GM21825 (cell line): ENCODE data around the gene DOK7.
"Not testable (repeated sequence)": the region's sequence is repeated elsewhere in the genome, so short reads cannot be mapped to it uniquely, and the experiment has no call there.

Experiments
- ATAC-seq: cut with Tn5 transposase; IDR thresholded peaks from one replicate; pipeline ENCODE4 v1.9.1; 2021; ENCODE audit warnings: mild to moderate bottlenecking, moderate library complexity; ENCODE audit not compliant: unreplicated experiment

Gene DOK7

DNA sequence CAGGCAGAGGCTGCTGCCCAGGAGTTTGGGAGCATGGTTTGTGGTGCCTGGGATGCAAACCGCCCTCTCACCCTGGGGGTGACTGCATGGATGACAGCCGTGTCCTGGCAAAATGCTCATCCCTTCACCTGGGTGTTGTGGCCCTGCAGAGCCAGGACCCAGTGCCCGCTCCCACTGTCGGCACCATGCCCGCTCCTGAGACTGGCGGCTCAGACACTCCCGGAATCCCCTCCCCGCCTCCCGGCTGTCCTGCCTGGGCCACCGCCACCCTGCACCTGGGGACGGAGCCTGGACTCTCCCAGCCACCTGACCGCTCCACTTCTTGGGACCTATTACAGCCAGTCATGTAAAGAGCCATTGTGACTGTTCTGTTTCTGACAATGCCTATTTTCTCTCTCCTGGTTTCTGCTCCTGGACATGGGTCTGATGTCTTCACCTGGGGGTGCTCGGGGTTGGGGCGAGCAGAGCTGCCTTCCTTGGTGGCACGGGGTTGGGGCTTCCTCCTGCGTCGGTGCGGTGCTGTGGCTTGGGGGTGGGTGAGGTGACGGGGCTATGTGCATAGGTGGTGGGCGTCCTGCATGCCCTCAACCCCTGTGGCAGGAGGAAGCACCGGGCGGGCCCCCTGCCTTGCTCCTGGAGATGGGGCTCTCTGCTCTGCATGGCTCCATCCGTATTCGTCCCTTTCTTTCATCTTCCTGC lies 38.2 kb downstream of the DOK7 start:
- no peak for ATAC-seq

GRCh38 chr4:3501825-3502425 lies 38.8 kb downstream of the DOK7 start:
- ATAC-seq: no peak

DNA sequence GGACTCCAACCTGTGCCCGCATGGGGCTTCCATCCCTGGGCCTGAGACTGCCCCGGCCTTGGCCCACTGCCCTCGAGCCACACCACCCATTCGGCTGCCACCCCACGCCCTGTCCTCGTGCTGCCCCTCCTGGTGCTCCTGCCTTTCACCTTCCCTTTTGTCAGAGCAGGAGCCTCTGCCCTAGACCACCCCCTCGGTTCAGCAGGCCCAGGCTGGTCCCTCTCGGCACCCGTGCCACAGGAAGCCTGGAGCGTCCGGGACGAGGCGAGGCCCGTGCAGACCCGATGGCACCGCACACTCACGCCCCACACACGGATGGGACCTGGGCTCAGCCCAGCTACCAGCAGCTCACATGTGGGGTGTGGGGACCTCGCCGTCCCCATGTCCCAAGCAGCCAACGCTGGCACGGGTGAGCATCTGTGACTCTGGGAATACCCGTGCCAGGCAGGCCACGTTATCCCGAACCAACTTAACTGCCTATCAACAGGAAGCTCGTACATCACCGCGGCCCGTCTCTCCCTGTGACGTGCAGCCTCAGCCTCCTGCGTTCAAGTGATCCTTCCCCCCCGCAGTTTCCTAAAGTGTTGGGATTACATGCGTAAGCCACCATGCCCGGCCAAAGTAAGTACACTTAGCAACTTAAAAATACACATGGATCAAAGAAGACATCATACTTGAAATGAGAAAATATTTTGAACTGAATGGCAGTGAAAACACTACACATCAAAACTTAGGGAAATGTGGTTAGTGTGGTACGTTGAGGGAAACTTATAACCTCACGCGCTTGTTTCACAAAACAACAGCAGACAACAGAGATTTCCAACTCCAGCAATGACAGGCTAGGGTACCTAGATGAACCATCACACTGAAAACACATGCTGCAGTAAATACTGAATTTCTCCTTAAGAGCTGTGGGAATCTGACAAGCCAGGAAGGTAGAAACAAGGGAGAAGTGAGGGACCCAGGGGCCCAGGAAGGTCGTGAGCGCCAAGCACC lies 40.1 kb downstream of the DOK7 start:
- ATAC-seq: no peak

DNA sequence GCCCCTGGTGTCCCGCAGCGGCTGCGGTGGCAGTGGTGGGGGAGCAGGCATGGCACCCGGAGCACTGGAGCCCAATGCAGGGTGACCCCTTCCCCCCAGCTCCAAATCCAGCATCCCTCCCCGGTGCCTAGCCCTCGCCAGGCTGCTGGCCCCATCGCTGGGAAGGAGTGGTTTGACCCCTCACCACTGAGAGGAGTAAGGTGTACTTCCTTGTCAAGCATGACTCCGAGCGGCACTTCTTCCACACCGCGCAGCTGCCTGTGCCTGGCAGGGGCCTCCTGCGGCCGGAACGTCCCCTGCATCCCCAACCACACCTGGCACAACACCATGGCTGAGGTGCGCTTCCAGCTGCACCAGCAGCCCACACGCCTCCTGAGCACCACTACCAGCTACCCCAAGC lies 42.1 kb downstream of the DOK7 start:
- no peak for ATAC-seq

DNA sequence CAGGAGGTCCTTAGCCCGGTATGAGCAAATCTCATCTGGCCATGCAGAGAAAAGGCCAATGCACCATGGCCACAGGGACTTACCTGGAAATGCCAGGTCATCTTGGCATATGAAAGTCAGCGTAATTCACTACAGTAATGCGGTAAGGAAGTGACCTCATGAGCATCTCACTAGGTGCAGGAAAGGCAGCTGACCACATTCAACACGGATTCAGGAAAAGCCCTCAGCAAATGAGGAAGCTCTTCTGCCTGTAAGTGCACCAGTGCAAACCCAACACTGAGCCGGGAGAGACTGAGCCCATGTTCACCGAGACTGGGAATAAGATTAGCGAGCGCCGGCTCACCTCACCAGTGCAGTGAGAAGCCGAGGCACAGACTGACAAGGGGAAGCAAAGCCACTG lies 45.4 kb downstream of the DOK7 start:
- no peak for ATAC-seq

DNA sequence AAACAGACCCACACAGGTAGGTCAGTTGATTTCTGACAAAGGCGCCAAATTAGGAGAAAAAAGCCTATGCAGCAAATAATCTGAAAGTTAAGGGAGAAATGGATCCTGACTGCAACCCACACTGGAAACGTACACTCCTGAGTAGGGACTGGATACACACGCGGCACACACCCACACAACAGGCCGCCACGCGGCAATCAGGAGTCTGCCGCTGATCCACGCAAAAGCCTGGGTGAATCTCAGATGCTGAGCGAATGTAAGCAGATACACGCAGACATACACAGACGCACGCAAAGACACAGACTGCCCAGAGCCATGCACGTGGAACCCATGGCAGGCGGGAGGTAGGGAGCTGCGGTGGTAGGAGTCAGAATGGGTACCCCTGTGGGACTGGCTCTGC lies 47.4 kb downstream of the DOK7 start:
- no peak for ATAC-seq

DNA sequence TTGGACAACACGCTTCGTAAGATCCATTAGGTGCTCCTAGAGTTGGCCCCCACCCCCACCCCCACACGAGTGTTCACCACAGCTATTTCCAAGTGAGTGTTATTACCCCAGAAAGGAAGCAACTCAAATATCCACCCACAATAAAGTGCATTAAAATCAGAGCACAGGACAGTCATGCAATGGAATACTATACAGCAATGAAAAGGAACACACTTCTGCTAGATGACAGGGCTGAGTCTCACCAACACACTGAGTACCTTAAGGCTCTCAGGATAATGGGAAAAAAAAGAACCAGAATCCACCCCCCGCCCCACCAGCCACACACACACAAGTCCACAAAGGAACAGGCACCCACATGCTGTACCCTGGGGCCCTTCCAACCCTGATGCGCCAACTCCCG lies 48.1 kb downstream of the DOK7 start:
- no peak for ATAC-seq

DNA sequence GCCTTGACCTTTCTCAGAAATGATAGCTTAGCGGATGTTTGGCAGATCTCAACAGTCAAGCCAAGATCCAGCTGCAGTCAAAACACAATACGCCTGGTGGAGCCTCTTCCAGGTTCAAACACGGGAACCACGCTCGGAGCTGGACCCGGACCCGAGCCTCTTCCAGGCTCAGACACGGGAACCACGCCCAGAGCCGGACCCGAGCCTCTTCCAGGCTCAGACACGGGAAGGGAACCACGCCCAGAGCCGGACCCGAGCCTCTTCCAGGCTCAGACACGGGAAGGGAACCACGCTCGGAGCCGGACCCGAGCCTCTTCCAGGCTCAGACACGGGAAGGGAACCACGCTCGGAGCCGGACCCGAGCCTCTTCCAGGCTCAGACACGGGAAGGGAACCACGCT lies 48.5 kb downstream of the DOK7 start:
- not testable (repeated sequence) for ATAC-seq

DNA sequence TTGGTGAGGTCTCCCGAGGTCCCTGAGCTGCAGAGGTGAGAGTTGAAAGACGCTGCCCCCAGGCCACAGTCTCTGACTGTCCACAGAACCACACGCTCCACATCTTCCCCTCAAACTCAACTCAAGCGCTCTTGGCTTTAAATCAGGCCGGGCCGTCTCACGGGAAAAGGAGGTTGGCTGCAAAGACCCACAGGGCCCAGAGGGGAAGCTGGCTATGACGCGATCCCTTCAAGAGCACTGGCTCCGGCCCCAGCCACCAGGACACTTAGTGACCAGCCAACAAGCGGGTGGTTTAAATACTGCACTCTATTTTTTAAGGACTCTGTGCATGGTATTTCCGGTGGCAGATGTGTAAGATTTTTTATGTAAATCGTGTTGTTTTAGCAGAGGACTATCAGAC lies 49.2 kb downstream of the DOK7 start:
- ATAC-seq: no peak

DNA sequence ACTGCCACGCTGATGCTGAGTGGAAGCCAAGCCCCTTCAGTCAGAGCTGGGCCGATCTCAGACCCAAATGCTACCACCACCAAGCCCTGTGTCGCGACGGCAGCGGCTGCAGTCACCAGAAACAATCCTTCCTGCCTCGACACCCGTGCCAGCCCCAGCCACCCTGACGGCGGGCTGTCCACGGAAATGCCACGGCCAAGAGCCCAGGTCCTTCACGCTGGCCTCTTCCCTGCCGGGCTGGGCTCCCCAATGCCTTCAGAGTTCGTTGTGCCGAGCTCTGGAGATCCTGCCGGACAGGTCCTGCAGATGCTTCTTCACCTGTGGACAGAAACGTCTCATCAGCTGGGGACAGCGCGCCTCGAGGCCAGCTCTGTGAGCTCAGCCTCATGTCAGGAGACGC lies 49.6 kb downstream of the DOK7 start:
- no peak for ATAC-seq

- no peak for ATAC-seq
Measured at GRCh38 chr4:3513807-3514206, 50.7 kb downstream of the DOK7 start.

- ATAC-seq: no peak
Measured at GRCh38 chr4:3514221-3514780, 51.2 kb downstream of the DOK7 start.

DNA sequence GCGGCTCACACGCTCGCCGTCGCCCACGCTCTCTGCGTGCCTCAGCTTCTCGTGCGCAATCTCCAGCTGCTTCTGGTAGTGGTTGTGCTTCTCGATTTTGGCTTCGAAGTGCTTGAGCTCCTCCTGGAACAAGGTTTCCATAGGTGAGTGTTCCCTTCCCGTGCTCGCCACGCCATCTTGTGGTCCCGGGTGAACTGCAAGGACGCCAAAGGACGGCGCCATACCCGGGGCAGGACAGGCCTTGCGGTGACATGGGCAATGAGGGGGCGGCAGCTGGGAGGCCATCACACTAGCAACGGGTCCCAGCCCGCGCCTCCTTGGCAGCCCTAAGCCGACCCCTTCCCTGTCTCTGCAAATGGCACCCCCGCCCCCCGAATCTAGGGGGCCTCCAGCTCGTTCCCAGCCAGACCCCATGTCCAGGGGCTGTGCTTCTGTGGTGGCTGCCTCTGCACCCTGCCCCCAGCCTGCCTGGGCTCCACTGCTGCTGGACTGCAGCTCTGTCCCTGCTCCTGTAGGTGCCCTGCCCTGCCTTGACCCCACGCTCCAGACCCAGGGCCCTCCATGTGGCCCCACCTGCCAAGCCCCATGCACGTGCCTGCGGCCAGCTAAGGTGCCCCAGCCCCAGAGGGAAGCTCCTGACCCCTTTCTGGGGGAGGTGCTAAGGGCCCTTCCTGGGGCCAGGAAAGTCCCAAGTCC lies 51.8 kb downstream of the DOK7 start:
- no peak for ATAC-seq

DNA sequence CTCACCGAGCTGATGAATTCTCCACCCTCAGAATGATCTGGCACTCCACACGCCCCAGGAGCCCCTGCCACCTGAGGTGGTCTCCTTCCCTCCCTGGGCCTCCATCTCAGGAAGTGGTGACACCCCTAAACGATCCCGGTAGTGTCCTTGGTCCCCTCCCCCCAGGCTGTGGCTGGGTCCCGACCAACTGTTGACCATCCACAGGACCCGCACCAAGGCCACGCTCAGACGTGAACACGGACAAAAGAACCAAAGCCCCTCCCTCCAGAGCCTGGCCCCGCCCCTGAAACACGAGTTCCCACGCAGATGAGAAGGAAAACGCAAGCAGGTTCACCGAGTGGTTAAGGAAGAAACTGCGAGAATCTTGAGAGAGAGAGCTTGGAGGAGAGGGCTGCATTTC lies 52.5 kb downstream of the DOK7 start:
- ATAC-seq: no peak

GRCh38 chr4:3516061-3516835 lies 53.1 kb downstream of the DOK7 start:
- no peak for ATAC-seq

DNA sequence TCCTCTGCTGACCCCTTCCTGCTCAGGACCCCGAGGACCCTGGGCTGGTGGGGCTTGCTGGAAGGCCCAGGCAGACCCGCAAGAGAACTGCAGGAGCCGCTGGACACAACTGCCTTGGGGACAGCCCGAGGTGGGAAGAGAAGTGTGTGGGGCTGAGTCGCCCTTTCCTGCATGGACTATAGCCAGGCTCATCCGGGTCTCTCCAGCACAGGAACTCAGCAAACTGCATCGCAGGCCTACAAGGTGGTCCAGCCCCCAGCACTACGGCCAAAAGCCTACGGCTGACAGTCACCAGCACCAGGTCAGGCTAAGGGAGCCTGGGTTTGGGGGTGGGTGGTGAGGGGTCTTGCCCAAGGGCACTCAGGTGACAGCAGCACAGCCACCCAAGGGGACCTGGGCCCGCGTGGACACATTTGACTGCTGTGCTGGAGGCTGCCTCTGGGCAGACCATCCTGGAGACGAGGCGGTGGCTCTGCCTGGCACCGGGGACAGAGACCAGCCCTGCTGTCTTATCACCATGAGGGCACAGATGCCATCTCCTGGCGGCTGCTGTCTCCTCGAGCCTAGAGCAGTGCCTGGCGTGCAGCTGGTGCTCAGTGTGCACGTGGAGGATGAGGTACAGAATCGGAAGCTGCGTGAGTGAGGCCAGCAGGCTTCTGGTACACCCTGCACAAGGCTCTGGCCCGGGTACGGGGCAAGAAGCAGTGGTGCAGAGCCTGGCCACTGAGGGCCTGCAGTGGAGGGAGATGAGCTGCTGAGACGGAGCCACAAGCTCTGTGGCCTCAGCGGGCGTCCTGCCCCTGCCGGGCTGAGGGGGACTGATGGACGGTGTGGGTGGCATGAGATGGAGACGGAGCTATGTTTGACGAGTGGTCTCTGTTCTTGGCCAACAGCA lies 54.0 kb downstream of the DOK7 start:
- no peak for ATAC-seq

DNA sequence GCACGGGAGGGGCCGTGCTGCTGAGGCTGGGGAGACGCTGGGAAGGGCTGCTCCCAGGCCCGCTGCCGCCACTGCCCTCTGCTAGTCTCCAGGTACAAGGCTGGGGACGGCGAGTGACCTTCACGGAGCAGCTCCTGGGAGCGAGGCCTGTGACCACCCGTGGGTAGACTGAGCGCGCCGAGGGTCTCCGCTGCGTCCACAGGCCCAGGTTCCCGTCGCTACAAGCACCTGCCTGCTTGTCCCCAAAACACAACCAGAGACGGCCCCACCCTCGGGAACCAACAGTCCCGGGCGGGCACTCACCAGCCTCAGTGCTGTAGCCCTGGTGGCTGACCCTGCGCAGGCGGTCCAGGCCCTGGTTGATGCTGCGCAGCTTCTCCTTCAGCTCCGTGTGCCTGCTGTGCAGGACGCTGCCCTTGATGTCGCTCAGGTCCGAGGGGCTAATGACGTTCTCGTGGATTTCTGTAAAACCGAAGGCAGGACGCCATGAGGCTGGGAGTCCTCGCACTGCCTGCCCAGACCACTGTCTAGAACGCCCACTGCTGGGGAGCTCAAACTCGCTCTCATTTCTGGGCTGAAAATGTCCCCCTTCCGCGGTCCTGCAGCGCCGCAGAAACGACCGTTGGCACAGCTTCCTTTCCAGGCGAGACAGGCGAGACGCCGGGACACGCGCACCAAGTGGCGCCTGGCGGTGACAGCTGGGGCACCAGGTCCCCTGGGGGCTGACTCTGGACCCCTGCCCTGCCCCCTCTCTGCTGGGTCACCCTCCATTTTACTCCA lies 54.8 kb downstream of the DOK7 start:
- ATAC-seq: no peak

DNA sequence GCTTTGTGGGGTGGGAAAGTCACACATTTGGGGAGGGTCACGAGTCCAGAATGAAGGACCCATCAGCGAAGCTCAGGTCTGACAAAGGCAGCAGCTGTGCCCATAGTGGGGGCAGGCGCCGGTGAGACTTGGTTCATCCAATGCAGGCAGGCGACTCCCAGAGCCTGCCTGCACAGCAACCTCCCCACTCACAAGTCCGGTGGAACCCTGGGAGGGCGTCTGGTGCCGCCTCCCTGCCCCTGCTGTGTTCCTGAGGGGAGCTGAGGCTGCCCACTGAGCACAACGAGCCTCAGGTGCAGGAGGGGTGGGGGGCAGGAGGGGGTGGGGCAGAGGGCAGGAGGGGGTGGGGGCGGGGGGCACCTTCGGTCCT lies 55.4 kb downstream of the DOK7 start:
- ATAC-seq: no peak
